GM18517 (cell line): ENCODE results near the gene IGSF11.

Source experiments
- ATAC-seq: cut with Tn5 transposase; IDR thresholded peaks from one replicate; pipeline ENCODE4 v1.9.1; 2021; ENCODE audit warnings: mild to moderate bottlenecking, moderate library complexity; ENCODE audit not compliant: unreplicated experiment

IGSF11 gene

DNA sequence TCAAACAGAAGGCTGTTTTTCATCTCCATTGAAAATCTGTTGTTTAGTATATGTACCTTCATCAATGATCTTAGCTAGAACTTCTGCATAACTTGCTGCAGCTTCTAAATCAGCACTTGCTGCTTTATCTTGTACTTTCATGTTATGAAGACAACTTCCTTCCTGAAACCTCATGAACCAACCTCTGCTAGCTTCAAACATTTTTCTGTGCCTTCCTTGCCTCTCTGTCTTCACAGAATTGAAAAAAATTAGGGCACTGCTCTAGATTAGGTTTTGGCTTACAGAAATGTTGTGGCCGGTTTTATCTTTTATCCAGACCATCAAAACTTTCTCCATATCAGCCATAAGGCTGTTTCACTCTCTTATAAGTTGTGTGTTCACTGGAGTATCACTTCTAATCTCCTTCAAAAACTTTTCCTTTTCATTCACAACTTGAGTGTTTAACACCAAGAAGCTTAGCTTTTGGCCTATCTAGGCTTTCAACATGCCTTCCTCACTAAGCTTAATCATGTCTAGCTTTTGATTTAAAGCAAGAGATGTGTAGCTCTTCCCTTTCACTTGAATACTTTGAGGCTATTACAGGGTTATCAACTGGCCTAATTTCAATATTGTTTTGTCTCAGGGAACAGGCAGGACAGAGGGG, 78.6 kb downstream of the IGSF11 start:
- no peak for ATAC-seq

DNA sequence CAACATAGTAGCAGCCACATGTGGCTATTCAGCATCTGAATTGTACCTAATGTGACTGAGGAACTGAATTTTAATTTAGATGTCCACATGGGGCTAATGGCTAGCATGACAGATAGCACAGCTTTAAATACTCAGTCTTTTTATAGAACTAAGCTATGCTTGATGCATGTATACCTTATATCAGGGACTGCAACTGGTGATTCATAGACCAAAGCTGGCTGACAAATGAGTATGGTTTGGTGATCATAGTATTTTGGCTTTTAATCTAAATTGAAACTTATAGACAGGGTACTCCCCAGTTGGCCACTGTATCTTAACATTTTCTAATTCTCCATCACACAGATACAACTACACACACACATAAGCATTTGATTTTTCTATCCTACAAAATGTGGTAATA, 83.6 kb downstream of the IGSF11 start:
- no peak for ATAC-seq

- no peak for ATAC-seq
Observed at GRCh38 chr3:118949113-118949760, 85.4 kb downstream of the IGSF11 start.

DNA sequence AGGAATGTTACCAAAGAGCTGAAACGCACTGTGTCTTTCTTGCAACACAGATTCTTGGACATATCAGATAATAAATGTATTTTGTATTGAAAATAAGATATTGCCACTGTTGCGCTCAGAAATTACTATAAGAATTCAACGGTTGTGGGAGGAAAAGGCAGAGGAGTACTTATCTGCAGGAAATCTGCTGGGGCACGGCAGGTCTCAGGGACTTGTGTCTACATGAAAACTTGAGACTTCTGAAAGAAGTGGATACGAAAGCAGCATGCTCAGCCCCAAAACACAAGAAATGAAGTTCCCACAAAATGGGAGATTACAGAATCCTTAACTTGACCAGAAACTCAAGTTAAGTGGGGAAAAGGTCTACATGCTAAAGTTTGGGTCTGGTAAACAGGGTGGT, 86.5 kb downstream of the IGSF11 start:
- ATAC-seq = no peak

DNA sequence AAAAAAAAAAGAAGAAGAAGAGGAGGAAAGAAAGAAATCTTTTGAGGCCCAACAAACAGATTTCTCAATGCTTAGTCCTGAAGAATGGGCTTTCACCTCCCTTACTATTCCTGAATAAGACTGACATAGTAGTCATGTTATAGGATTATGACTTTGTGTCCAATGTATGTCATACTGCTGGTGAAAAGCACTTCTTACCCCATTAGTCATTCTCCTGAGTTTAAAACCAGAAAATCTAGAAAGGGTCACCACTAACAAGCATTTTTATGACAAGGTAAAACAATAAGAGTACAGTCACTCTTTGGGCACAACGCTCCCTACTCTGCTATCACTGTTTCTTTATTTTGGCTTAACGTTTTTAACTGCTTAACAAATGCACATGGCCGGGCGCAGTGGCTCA, 88.2 kb downstream of the IGSF11 start:
- ATAC-seq = no peak

DNA sequence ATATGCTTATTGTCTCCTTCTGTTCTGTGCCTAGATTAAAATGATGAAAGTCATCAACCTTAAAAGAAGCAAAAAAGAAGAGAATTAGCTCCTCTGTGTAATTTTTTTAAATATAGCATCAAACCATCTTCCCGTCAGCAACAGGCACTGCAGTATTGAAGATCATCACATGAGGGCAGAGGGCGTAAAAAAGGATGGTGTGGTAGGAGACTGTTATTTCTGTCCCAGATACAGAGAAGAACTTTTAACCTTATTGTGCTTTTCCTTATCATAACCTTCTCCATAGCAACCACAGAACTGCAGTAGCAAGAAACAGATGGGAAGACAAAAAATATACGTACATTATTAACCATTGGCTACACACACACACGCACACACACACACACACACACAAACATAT, 88.8 kb downstream of the IGSF11 start:
- ATAC-seq = no peak

DNA sequence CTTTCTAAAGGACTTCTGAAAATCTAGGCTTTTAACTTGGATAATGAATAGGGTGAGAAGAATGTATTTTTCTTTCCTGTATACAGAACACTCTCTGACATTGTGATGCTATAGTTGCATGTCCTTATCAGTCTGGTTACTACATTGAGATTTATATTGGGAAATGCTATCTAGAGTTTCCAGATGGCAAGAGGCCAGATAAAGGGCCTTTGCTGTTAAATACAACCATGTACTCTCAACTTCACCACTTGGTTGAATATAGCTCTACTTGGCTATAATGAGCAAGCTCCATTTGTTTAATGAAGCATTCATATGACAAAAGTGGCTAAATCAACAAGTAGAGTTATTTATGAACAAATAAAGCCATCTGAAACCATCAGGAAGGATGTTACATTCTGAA, 91.0 kb downstream of the IGSF11 start:
- ATAC-seq = no peak

GRCh38 chr3:118942671-118943070, 92.0 kb downstream of the IGSF11 start:
- ATAC-seq = no peak

DNA sequence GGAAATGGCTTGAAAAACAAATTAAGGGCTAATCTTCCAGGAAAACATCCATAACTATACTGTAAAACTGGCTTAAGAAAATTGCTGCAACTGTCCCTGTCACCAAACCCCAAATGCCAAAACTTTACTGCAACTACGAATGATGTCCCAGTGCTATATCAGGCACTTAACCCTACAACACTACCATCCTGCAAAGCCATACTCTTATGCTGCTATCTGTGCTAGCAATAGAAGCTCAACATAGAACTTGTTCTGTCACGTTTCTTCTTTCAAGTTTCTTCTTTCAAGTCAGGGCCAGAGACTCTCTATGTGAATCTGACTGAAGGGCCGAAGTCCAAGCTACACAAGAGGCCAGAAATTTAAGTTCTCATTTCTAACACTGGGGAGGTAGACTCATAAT, 92.5 kb downstream of the IGSF11 start:
- no peak for ATAC-seq

DNA sequence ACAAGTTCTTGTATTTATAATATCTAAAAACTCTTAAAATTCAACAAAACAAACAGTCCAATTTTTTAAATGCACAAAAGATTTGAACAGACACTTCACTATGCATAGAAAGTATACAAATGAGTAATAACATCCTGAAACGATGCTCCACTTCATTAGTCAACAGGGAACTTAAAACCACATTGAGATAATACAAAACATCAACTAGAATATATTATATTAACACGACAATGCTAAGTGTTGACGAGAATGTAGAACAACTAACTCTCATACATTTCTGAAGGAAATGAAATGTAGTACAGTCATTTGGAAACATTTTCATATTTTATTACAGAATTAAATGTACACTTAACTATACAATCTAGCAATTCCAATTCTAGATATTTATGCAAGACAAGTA, 93.4 kb downstream of the IGSF11 start:
- no peak for ATAC-seq

- no peak for ATAC-seq
Observed at GRCh38 chr3:118938183-118938961, 96.3 kb downstream of the IGSF11 start.

DNA sequence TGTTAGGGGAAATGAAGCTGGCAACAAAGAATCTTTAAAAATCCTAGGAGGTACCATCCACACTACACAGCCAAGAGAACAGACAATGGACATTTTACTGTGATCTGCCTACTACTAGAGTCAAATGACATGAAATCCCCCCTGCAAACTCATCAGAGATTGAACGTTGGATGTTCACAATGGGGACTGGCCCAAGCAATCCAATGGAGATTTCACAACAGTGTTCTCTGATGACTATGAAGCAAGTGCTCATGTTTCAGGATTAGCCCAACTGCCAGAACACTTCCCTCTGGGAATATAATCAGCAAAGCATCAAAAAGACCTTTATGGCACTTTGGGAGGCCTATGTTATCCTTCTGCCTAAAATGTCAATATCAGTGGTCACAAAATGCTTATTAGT, 97.8 kb downstream of the IGSF11 start:
- no peak for ATAC-seq

- ATAC-seq = no peak
Observed at GRCh38 chr3:118932822-118933558, 101.7 kb downstream of the IGSF11 start.

GRCh38 chr3:118931996-118932395, 102.7 kb downstream of the IGSF11 start:
- no peak for ATAC-seq

DNA sequence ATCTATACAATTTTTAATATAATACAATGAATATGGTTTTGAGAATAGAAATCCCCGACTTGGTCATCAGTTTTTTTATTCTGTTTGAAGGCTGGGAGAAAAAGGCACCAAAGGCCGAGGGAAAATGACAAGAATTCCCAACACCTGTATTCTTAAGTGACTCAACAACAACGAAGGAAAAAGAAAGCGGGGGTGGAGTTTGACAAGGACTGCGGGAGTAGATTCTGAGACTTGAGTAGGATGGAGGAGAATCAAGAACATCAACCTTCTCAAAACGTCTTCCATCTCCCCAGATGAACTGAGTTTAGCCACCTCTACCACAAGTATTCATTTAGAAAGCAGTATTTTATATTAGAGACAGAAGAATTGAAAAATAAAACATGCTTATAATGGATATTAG, 107.2 kb downstream of the IGSF11 start:
- ATAC-seq = no peak

- no peak for ATAC-seq
Observed at GRCh38 chr3:118912188-118912587, 122.5 kb downstream of the IGSF11 start.

DNA sequence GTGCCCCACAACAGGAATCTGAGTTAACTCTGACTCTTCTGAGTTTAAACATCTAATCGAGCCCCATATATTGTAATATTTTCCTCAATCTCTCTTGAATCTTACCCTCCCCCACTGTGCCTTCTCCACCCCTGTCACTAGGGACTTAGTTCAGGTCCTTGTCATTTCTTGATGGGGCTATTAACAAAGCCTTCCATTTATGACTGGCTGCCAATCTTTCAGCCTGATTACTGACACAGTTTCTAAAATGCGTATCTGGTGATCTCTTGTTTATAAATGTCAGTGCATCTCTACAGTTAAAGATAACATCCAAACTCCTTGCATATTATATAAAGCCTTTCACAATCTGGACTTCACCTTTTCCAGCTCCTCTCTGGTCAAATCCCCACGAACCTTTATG, 124.3 kb downstream of the IGSF11 start:
- ATAC-seq = no peak

GRCh38 chr3:118909763-118910162, 124.9 kb downstream of the IGSF11 start:
- no peak for ATAC-seq

DNA sequence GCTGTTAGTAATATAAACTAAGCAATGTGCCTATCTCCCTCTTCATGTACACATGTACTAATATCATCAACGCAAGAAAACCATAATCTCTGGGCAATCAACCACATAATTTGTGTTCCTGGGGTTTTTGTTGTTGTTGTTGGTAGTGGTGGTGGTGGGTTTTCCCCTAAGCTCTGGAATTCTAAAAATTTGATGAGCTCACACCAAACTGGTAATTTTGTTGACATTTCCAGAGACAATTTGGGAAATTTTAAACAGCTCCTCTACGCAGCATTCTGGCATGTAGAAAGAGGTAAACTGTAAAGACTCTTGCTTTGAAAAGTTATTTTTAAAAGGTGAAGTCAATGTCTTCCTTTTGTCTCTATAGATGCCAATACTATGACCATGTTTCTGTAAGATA, 126.7 kb downstream of the IGSF11 start:
- no peak for ATAC-seq

- no peak for ATAC-seq
Observed at GRCh38 chr3:118900737-118901525, 133.7 kb downstream of the IGSF11 start.

DNA sequence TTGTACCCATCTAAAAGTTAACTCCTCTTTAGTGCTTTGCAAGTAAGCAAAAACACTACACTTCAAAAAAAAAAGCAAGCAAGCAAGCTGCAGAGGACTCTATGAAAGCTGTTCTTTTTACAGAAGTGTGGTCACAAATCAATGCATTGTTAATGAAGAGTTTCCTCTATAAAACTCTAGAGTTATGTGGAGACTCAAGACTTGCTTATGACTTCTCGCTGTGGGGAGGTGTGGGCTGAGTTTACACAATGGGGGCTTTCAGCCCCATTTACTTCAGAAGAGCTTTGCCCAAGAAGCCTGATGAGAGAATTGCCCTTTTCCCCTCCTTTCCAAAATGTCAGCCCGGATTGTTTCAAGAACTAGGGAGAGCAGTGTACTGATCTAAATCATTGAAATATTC, 144.4 kb downstream of the IGSF11 start:
- no peak for ATAC-seq
